Fibroblast of mammary gland (primary cell): Measurements from ENCODE around the gene ARHGAP10.
A peak's percentile ranks its signal among the peaks of the same experiment; 100 is the strongest.

Experiments
- DNase-seq: peaks from one replicate; pipeline ENCODE4 v3.0.0-alpha.2; 2010; ENCODE audit warnings: low read depth
- H3K4me3 ChIP-seq: 2 replicates; pipeline ENCODE4 v1.5.1; 2011; ENCODE audit warnings: low read depth, mild to moderate bottlenecking, low read length, moderate library complexity; ENCODE audit not compliant: control insufficient read depth
- CTCF ChIP-seq: conservative IDR thresholded peaks from 2 replicates; pipeline ENCODE4 v1.5.1; 2011; ENCODE audit warnings: low read depth, low read length, inconsistent platforms; ENCODE audit not compliant: control insufficient read depth, insufficient read depth

The ARHGAP10 gene

DNA sequence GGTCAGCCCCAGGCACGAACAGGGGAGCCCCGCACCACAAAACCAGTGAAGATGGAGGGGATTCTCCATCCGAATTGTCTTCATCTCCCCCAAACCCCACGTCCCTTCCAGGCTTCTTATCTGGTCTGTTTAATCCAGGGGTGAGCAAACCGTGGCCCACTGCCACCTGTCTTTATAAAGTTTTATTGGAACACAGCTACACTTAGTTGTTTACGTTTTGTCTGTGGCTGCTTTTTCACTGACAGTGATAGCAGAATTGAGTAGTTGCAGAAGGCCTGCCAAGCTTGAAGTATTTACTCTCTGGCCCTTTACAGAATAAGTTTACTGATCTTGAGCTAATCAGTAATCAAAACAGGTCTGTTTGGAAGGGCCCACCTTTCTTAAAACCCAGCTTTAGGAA, 324.0 kb downstream of the ARHGAP10 start:
- DNase-seq = no peak
- no peak overlapping the region for H3K4me3 ChIP-seq
- TF ChIP-seq CTCF = no peak

GRCh38 chr4:148056879-148057278, 325.0 kb downstream of the ARHGAP10 start:
- TF ChIP-seq CTCF = no peak
- peak; percentile 80 for DNase-seq
- no peak overlapping the region for H3K4me3 ChIP-seq

- DNase-seq = no peak
- no peak overlapping the region for H3K4me3 ChIP-seq
- no peak for TF ChIP-seq CTCF
Measured at GRCh38 chr4:148057516-148057915, 325.6 kb downstream of the ARHGAP10 start.

- no peak for TF ChIP-seq CTCF
- DNase-seq = no peak
- no peak overlapping the region for H3K4me3 ChIP-seq
Measured at GRCh38 chr4:148057984-148058859, 326.3 kb downstream of the ARHGAP10 start.

- no peak for DNase-seq
- no peak overlapping the region for H3K4me3 ChIP-seq
- no peak for TF ChIP-seq CTCF
Measured at GRCh38 chr4:148059617-148060180, 327.8 kb downstream of the ARHGAP10 start.

DNA sequence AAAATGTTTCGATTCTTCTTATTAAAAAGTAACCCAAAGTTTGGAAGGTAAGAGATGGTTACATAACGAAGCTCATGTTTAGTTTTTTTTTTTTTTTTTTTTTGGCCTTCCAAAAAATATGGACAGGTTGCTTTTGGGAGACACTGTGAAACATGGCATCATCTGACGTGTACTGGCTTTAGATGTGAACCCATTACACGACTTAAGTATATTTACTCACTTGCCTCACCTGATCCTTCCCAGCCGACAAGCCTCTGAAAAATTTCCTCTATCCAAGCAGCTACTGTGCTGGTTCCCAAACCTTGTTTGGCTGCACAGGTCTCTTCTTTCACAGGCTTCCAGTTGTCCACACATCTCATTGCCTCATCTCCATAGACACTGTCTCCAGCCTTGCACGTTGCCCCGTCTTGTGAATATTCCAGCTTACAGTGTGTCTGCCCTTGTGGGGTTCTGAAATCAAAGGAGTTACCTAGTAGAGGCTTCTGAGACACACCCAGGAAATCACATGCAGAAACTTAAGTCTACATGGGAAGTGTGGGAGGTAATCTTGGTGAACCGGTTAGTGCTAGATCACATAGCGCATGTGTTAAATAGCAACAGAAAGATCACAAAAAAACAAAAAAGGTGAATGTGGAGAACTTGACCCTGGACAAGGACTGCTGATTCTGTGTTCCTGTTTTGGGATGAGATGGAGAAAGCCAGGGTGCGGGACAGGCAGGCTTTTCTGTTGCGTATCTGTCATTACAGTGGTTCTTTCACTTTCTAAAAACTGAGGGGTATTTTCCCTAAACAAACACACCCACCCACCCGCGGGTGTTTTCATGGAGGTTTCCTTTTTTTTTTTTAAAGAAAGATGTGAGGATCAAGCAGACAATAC, 328.6 kb downstream of the ARHGAP10 start:
- no peak overlapping the region for H3K4me3 ChIP-seq
- no peak for DNase-seq
- no peak for TF ChIP-seq CTCF
